ENCODE results near the gene TWIST2.

Gene TWIST2

GRCh38 chr2:238839428-238839827 is 8.5 kb upstream of the TWIST2 start:
- no peak for DNase-seq

- DNase-seq: no peak
Observed at GRCh38 chr2:238841542-238842164, 6.2 kb upstream of the TWIST2 start.

GRCh38 chr2:238843476-238843875 is 4.4 kb upstream of the TWIST2 start:
- no peak for DNase-seq

GRCh38 chr2:238845583-238846377 is 2.1 kb upstream of the TWIST2 start:
- no peak for DNase-seq

GRCh38 chr2:238846378-238846627 is 1.6 kb upstream of the TWIST2 start:
- DNase-seq: no peak

- DNase-seq: no peak
Observed at GRCh38 chr2:238846628-238847418, 1.1 kb upstream of the TWIST2 start.

- DNase-seq: no peak
Observed at GRCh38 chr2:238847419-238847801, 475 bp upstream of the TWIST2 start.

- no peak for DNase-seq
Observed at GRCh38 chr2:238848691-238848975, 748 bp downstream of the TWIST2 start.

- DNase-seq: no peak
Observed at GRCh38 chr2:238848976-238849853, 1.3 kb downstream of the TWIST2 start.

GRCh38 chr2:238850091-238850490 is 2.2 kb downstream of the TWIST2 start:
- DNase-seq: no peak

- no peak for DNase-seq
Observed at GRCh38 chr2:238851026-238851425, 3.1 kb downstream of the TWIST2 start.

- DNase-seq: no peak
Observed at GRCh38 chr2:238851761-238852160, 3.9 kb downstream of the TWIST2 start.

- DNase-seq: no peak
Observed at GRCh38 chr2:238852206-238852869, 4.5 kb downstream of the TWIST2 start.

- no peak for DNase-seq
Observed at GRCh38 chr2:238853218-238853617, 5.3 kb downstream of the TWIST2 start.

- no peak for DNase-seq
Observed at GRCh38 chr2:238853721-238854120, 5.8 kb downstream of the TWIST2 start.

- DNase-seq: no peak
Observed at GRCh38 chr2:238854246-238854645, 6.4 kb downstream of the TWIST2 start.

- DNase-seq: no peak
Observed at GRCh38 chr2:238854699-238855229, 6.9 kb downstream of the TWIST2 start.

GRCh38 chr2:238855299-238855698 is 7.4 kb downstream of the TWIST2 start:
- no peak for DNase-seq

- no peak for DNase-seq
Observed at GRCh38 chr2:238855891-238856580, 8.2 kb downstream of the TWIST2 start.

- DNase-seq: no peak
Observed at GRCh38 chr2:238856713-238857567, 9.1 kb downstream of the TWIST2 start.

- no peak for DNase-seq
Observed at GRCh38 chr2:238857959-238858358, 10.1 kb downstream of the TWIST2 start.

All from CD4-positive, alpha-beta T cell treated with Interleukin-6 for 4 hours (primary cell).